GM18519 (cell line): ENCODE data around the gene RANBP2.

ENCODE experiments used
- ATAC-seq: cut with Tn5 transposase; IDR thresholded peaks from one replicate; pipeline ENCODE4 v1.9.1; 2021; ENCODE audit warnings: mild to moderate bottlenecking, moderate library complexity; ENCODE audit not compliant: unreplicated experiment, low FRiP score

The RANBP2 gene

GRCh38 chr2:108833219-108833618 is 113.9 kb downstream of the RANBP2 start:
- ATAC-seq = no peak

GRCh38 chr2:108834620-108835019 is 115.3 kb downstream of the RANBP2 start:
- no peak for ATAC-seq

GRCh38 chr2:108835040-108835439 is 115.8 kb downstream of the RANBP2 start:
- ATAC-seq = peak; percentile 38
